GM12878 (cell line): ENCODE results near the gene DCAF8. TPM values are rescaled to one million over a fixed set of nuclear protein-coding genes. Genes with fewer than 3 reads are reported as not detected.

Source experiments
- ATAC-seq: fragments of 200-7000 bp; cut with Tn5 transposase; 3 replicates; pipeline ENCODE4 v1.9.1; 2020; ENCODE audit warnings: mild to moderate bottlenecking, moderate library complexity
- BruUV-seq: library from RNA; stranded (reverse); fragments of 400-500 nt; replicated peaks from 2 replicates; lab custom pipeline; 2021; lab: Mats Ljungman, UMichigan
- CTCF ChIA-PET: fragments of 300-600 bp; sonication (Branson Sonifier 250); formaldehyde crosslinking; extraction: SDS; loops from one replicate; lab custom pipeline; 2021; ENCODE audit warnings: inconsistent platforms; lab: Yijun Ruan, JAX
- POLR2A ChIA-PET: fragments of 350-600 bp; formaldehyde crosslinking; extraction: SDS; loops from one replicate; lab custom pipeline; 2021; ENCODE audit warnings: inconsistent platforms; lab: Charles Lee
- RAD21 ChIA-PET: fragments of 300-600 bp; sonication (Branson Sonifier 250); formaldehyde crosslinking; loops from one replicate; lab custom pipeline; 2023; ENCODE audit warnings: antibody characterized with exemption; ENCODE audit not compliant: unreplicated experiment; lab: Charles Lee
- SMC1A ChIA-PET: fragments of 300-600 bp; sonication (Branson Sonifier 250); formaldehyde crosslinking; loops from one replicate; lab custom pipeline; 2023; ENCODE audit not compliant: unreplicated experiment, uncharacterized antibody; lab: Charles Lee
- DNase-seq: peaks from one replicate; pipeline ENCODE4 v3.0.0-alpha.2; 2011; ENCODE audit warnings: low read depth, low spot score
- FAIRE-seq: peaks from 3 replicates; lab custom pipeline; 2011; peaks lifted over from hg19 to GRCh38; lab: Jason Lieb, UNC
- H2AFZ ChIP-seq: 2 replicates; pipeline ENCODE4 v1.6.0; 2011; ENCODE audit warnings: low read depth, low read length, control low read depth; ENCODE audit not compliant: control insufficient read depth
- H3K27ac ChIP-seq: 2 replicates; pipeline ENCODE4 v1.5.1; 2011; ENCODE audit warnings: control low read depth; ENCODE audit not compliant: control insufficient read depth, insufficient read depth
- H3K27me3 ChIP-seq, 2 experiments: replicated peaks in 1 of 2; 2 replicates each; pipeline versions ENCODE4 v1.6.0 to v1.6.1; 2011; ENCODE audit warnings: low read length in 1 of 2; ENCODE audit not compliant: control insufficient read depth in 2 of 2, insufficient read depth in 2 of 2
- H3K36me3 ChIP-seq, 2 experiments: 2 replicates each; pipeline ENCODE4 v1.5.1; 2011; ENCODE audit warnings: low read length in 1 of 2; ENCODE audit not compliant: control insufficient read depth in 2 of 2, insufficient read depth in 2 of 2
- H3K4me1 ChIP-seq: 2 replicates; pipeline ENCODE4 v1.6.1; 2011; ENCODE audit warnings: mild to moderate bottlenecking, low read length, moderate library complexity, mixed read lengths; ENCODE audit not compliant: control insufficient read depth, insufficient read depth
- H3K4me2 ChIP-seq: 2 replicates; pipeline ENCODE4 v1.6.0; 2011; ENCODE audit warnings: control low read depth; ENCODE audit not compliant: control insufficient read depth, insufficient read depth
- H3K4me3 ChIP-seq: fragments of 200-600 bp; sonication (generic); 2 replicates; pipeline ENCODE4 v1.5.1; 2016
- H3K79me2 ChIP-seq: 2 replicates; pipeline ENCODE4 v1.6.0; 2011; ENCODE audit warnings: low read length; ENCODE audit not compliant: control insufficient read depth, insufficient read depth
- H3K9ac ChIP-seq: 2 replicates; pipeline ENCODE4 v1.8.0; 2011; ENCODE audit warnings: low read length, control low read depth, mixed read lengths; ENCODE audit not compliant: control insufficient read depth, insufficient read depth
- H3K9me3 ChIP-seq: replicated peaks from 3 replicates; pipeline ENCODE4 v1.5.1; 2011; ENCODE audit warnings: mild to moderate bottlenecking, low read length; ENCODE audit not compliant: control insufficient read depth, insufficient read depth
- H4K20me1 ChIP-seq: 2 replicates; pipeline ENCODE4 v1.6.0; 2011; ENCODE audit not compliant: control insufficient read depth, insufficient read depth
- ASH2L ChIP-seq: fragments of 300-600, 200-600 bp; sonication (generic); IDR thresholded peaks from 2 replicates; pipeline ENCODE4 v1.6.1; 2017; ENCODE audit warnings: low read depth, mild to moderate bottlenecking, borderline replicate concordance
- CEBPB ChIP-seq, 2 experiments: fragments of 150-350 bp in 1 of 2; IDR thresholded peaks; 2 replicates each; pipeline ENCODE4 v1.6.1; 2012 to 2014; ENCODE audit warnings: low read depth in 2 of 2, low read length in 2 of 2, borderline replicate concordance in 1 of 2, inconsistent platforms in 1 of 2
- CHD4 ChIP-seq: fragments of 200-600 bp; sonication (generic); IDR thresholded peaks from 2 replicates; pipeline ENCODE4 v1.6.1; 2016; ENCODE audit warnings: mild to moderate bottlenecking
- CTCF ChIP-seq, 3 experiments: IDR thresholded peaks in 2 of 3; conservative IDR thresholded peaks in 1 of 3; 2 replicates each; pipeline ENCODE4 v1.5.1; 2011; ENCODE audit warnings: low read depth in 3 of 3, low read length in 3 of 3, mild to moderate bottlenecking in 3 of 3, control low read depth in 2 of 3, moderate library complexity in 2 of 3, inconsistent platforms in 1 of 3, mixed read lengths in 1 of 3; ENCODE audit not compliant: control insufficient read depth in 2 of 3, insufficient read depth in 1 of 3; ENCODE audit errors: extremely low read depth in 1 of 3
- E2F4 ChIP-seq: IDR thresholded peaks from 2 replicates; pipeline ENCODE4 v1.6.1; 2012; ENCODE audit warnings: low read depth, low read length, improper control_type of control experiment
- EP300 ChIP-seq, 2 experiments: fragments of 150-350 bp in 1 of 2; IDR thresholded peaks; 2 replicates each; pipeline ENCODE4 v1.6.1; 2011 to 2012; ENCODE audit warnings: low read depth in 2 of 2, low read length in 2 of 2, borderline replicate concordance in 1 of 2, improper control_type of control experiment in 1 of 2, inconsistent platforms in 1 of 2; ENCODE audit not compliant: control insufficient read depth in 1 of 2
- IKZF2 ChIP-seq, 2 experiments: fragments of 450-650 bp; IDR thresholded peaks; 2 replicates each; pipeline ENCODE4 v1.6.1; 2017; ENCODE audit warnings: mild to moderate bottlenecking in 2 of 2, moderate library complexity in 2 of 2
- PAX8 ChIP-seq: fragments of 450-650 bp; IDR thresholded peaks from 2 replicates; pipeline ENCODE4 v1.6.1; 2017; ENCODE audit warnings: mild to moderate bottlenecking, moderate library complexity
- PML ChIP-seq: IDR thresholded peaks from 2 replicates; pipeline ENCODE4 v1.6.1; 2012; ENCODE audit warnings: low read length, inconsistent platforms
- RB1 ChIP-seq: fragments of 450-650 bp; formaldehyde crosslinking; IDR thresholded peaks from 2 replicates; pipeline ENCODE4 v1.6.1; 2017; ENCODE audit warnings: mild to moderate bottlenecking, borderline replicate concordance
- USF2 ChIP-seq: IDR thresholded peaks from 2 replicates; pipeline ENCODE4 v1.6.1; 2011; ENCODE audit warnings: low read depth, low read length, improper control_type of control experiment, borderline replicate concordance
- WRNIP1 ChIP-seq: IDR thresholded peaks from 2 replicates; pipeline ENCODE4 v1.6.1; 2011; ENCODE audit warnings: low read depth, low read length, improper control_type of control experiment, borderline replicate concordance
- WGBS: methylation state at CpG from one replicate; pipeline ENCODE4 v1.1.6; 2016; ENCODE audit warnings: low lambda C conversion rate; ENCODE audit not compliant: insufficient replicate concordance, insufficient coverage; ENCODE audit errors: missing lambda C conversion rate; 5-methylcytosine and 5-hydroxymethylcytosine counted together
- in situ Hi-C: fragments of 300-500 bp; cut with MboI; formaldehyde crosslinking; loops from 9 replicates; pipeline ENCODE4 v1.14.3; 2018; ENCODE audit warnings: mixed read lengths
- intact Hi-C: fragments of 100-400 bp; cut with micrococcal nuclease; formaldehyde crosslinking; loops from one replicate; pipeline ENCODE4 v1.14.2; 2022; ENCODE audit not compliant: unreplicated experiment
- polyA plus RNA-seq, 11 experiments: library from polyadenylated mRNA; depleted of rRNA in 4 of 11; unstranded in 6 of 11; stranded (reverse) in 5 of 11; fragments of >200 nt; fragmentation: Nextera tagmentation in 4 of 11; fragmentation: Illumina TruSeq in 1 of 11; extraction: Ambion mirVana in 4 of 11; extraction: Trizol in 1 of 11; gene quantifications; 1 replicate in 1 of 11; 2 replicates in 10 of 11; pipeline versions ENCODE4 v1.2.1 to v1.2.3, GENCODE V29; 2011 to 2016; ENCODE audit warnings: inconsistent platforms in 2 of 11, missing spikeins in 2 of 11, low read depth in 1 of 11
- total RNA-seq, 4 experiments: library from RNA; depleted of rRNA in 3 of 4; stranded (reverse); fragments of >200 nt in 3 of 4; fragmentation: Illumina TruSeq in 1 of 4; extraction: Trizol in 1 of 4; gene quantifications; 2 replicates each; pipeline versions ENCODE4 v1.2.1 to v1.2.3, GENCODE V29; 2013 to 2021

The DCAF8 gene
- total and polyA plus RNA-seq, 10 of the 15 experiments (the other 5 are each of a cell fraction or from before 2014, with no cell fraction given): 10.4 to 152 (median 84.6) TPM

- no peak for TF ChIP-seq USF2
- TF ChIP-seq PML: no peak
- TF ChIP-seq RB1: no peak
- TF ChIP-seq E2F4: no peak
- TF ChIP-seq PAX8: no peak
- TF ChIP-seq IKZF2 (IDR thresholded peaks at IDR 0.05): no peak
- no peak for TF ChIP-seq ASH2L
Measured at GRCh38 chr1:160308451-160309184, 46.3 kb upstream of the DCAF8 start (continued).

- no peak for FAIRE-seq
- Histone ChIP-seq H3K4me3 (no peak overlapping the region), H3K27ac (no peak overlapping the region), H3K4me1 (no peaks in the 10 kb centered on the region), H3K36me3 (peaks cover 21 to 43% of the 10 kb centered on the region in 2 experiments), H3K27me3 (no peaks in the 10 kb centered on the region), H3K9me3 (no peaks in the 10 kb centered on the region), H3K79me2 (no peaks in the 10 kb centered on the region), H3K9ac (no peak overlapping the region), H4K20me1 (no peaks in the 10 kb centered on the region), H2AFZ (no peak overlapping the region), H3K4me2 (no peak overlapping the region)
- DNase-seq: no peak
- BruUV-seq: no TSS peak
- ChIA-PET SMC1A (interaction anchor here (1.4 to 3.0 kb wide), 3 partner anchors 16 to 55 kb away, joined by 3 to 7 read pairs (median 7); no protein-coding TSS in a partner anchor), CTCF (interaction anchor here (1.0 to 3.9 kb wide), 2 partner anchors 16 to 56 kb away, joined by 3 to 17 read pairs; no protein-coding TSS in a partner anchor), RAD21 (interaction anchor here (1.3 to 1.4 kb wide), 2 partner anchors 55 to 114 kb away, joined by 3 to 4 read pairs; no protein-coding TSS in a partner anchor), POLR2A (interaction anchor here (0.5 kb wide), 1 partner anchor 13 kb away, joined by 4 read pairs; no protein-coding TSS in a partner anchor)
- ATAC-seq: no peak
- intact Hi-C loops (no loop called here), in situ Hi-C loops (no loop called here)
- WGBS: 69% methylated on average over 13 of the region's 13 CpGs
- no peak for TF ChIP-seq WRNIP1
- TF ChIP-seq CEBPB (IDR thresholded peaks at IDR 0.05; ENCODE audit: borderline replicate concordance in 1 of 2, low read depth in 2 of 2, low read length in 2 of 2): no peak
- TF ChIP-seq CTCF (IDR thresholded peaks at IDR 0.05 in 2 of 3, conservative IDR thresholded peaks at IDR 0.05 in 1 of 3; ENCODE audit: control insufficient read depth in 2 of 3, extremely low read depth in 1 of 3, insufficient read depth in 1 of 3, low read depth in 3 of 3, low read length in 3 of 3): no peak
- no peak for TF ChIP-seq EP300 (IDR thresholded peaks at IDR 0.05; ENCODE audit: borderline replicate concordance in 1 of 2, control insufficient read depth in 1 of 2, low read depth in 2 of 2, low read length in 2 of 2)
- no peak for TF ChIP-seq CHD4
Measured at GRCh38 chr1:160307118-160307791, 44.9 kb upstream of the DCAF8 start.
